Epidermal melanocyte (primary cell): ENCODE results near the gene OSTN.
"Not testable (repeated sequence)": the region's sequence is repeated elsewhere in the genome, so short reads cannot be mapped to it uniquely, and the experiment has no call there.

Source experiments
- DNase-seq: peaks from one replicate; pipeline ENCODE4 v3.0.0; 2011; ENCODE audit warnings: low spot score; ENCODE audit not compliant: insufficient read length

The OSTN gene

DNA sequence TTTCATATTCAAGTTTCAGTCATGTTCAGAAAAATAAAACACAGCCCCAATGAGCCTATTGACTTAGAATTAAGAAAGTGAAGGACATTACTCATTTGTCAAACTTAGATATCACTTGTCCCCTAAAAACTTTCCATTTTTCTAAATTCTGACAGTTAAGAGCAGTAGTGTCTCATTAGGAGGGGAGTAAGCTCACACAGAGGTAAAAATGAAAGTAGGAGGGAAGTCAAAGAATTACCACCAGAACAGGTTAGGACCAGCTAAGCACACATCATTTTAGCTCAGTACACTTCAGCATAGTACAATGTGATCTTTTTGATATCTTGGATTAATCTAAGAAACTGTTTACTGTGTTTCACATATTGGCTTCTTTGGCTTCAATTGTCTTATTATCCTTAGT, 64.3 kb downstream of the OSTN start:
- DNase-seq: no peak

DNA sequence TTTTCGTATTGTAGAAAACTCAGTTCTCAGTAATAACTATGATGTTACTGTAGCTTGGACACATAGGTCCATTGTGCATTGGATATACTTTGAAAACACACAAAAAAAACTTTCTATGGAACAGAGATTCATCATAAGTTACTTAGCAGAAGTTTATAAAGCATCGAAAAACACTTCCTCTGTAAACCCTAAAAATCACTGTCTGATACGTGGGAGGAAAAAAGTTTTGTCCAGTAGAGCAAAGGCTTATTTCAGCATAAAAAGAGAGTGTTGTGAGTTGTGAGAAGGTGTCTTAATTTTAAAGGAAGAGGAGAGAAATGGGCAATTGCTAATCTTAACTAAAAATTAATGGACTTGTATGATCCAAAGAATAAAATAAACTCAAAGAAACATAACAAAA, 64.8 kb downstream of the OSTN start:
- no peak for DNase-seq

DNA sequence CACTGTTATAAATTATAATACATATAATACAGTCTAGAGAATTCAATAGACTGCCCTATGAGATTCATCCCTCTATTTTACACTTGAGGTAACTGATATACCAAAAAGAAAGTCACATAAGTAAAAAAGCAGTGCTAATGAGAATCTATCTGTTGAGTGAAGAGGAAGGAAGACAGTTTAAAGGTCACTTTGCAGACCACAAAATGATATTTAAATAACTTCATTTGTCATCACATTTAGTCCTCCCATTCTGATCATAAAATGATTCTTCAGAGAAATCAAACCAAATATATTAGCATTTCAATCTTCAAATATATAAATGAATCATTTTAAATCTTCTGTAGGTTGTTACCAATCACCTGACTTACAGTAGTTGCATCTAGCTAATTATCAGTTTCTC, 69.7 kb downstream of the OSTN start:
- DNase-seq: no peak

DNA sequence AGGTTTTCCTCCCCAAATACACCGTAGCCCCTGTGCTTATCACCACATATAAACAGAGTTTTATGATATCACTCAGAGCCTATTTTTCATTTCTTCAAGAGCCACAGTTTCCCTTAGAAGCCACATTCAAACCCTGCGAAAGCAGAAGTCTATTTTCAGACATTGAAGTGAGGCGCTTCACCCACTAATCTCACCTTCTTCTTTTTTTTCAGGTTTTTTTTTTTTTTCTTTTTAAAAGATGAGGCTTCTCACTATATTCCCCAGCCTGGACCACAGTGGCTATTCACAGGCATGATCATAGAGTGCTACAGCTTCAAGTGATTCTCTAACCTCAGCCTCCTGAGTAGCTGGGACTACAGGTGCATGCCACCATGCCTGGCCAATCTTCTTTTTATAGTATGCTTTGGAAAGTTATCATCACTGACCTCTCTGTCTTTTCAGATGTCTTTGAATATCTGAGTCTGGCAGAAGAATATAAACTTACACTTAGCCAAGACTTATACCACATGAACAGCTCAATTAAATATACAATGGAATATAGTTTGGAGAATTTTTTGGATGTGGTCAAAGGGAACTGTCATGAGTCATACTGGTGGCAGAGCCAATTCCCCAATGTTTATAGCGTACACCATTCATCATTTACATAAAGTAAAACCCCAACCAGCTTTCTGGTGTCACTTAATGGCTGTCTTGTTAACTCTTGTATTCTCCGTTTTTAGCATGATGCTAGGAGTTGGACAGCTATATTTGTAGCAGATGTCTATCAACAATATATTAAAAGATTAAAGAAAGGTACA, 70.4 kb downstream of the OSTN start:
- DNase-seq: no peak

DNA sequence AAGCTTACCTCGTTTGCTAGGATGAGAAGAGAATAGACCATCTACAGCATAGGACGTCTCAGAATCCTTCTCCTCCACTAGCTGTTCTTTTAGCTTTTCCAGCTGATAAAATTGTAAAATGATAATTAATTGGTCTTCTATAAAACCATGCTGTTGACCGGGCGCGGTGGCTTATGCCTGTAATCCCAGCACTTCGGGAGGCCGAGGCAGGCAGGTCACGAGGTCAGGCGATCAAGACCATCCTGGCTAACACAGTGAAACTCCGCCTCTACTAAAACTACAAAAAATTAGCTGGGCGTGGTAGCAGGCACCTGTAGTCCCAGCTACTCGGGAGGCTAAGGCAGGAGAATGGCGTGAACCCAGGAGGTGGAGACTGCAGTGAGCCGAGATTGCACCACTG, 76.2 kb downstream of the OSTN start:
- DNase-seq: not testable (repeated sequence)

DNA sequence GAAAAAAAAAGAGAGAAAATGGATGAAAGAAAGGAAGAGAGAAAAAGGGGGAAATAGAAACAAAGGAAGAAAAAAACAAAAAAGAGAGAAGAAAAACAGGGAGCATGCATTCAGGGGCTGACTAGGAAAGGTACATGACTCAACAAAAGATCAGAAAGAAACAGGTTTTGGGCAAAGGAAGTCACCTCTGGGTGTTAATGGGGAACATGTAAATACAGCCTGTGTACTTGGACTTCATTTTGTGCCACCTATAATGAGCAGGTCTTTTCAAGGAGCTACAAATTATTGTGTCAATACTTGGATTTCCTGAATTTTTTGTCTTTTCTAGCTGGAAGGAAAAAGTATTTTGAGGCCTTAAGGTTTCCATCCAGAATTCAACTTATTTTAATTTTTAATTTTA, 76.7 kb downstream of the OSTN start:
- no peak for DNase-seq

DNA sequence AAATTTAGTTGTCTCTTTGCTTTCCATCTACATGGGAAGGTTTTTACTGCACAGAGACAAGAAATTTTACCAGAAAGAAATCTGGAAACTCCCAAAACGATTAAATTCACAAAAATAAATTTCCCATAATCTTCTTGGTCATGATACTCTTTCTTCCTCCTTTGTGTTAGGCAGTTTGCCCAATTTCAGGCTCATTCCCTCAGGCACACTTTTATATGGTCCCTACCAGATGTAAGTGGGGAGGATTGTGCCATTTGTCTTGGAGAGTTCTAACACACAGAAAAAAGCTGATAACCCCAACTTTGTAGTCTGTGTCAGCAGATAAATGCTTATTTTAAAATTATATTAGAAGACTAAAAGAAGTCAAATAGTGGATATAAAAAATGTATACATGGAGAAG, 81.1 kb downstream of the OSTN start:
- no peak for DNase-seq

DNA sequence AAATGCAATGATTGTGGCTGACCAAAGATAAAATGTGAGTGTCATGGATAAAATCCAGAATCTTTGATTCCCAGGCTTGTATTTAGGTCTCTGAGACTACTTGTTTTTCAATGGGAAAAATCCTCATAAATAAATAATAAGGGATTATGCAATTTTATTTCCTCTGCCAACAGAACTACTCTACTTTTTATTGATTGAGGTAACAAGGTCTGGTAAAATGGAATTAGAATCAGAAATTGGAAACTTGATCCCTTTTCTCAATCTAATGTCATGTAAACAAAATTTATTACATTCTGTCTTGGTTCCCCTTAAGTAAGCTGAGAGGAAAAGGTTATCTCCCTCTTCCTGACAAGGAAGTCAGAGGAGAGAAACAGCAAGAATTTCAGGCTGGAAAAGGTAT, 81.8 kb downstream of the OSTN start:
- no peak for DNase-seq

DNA sequence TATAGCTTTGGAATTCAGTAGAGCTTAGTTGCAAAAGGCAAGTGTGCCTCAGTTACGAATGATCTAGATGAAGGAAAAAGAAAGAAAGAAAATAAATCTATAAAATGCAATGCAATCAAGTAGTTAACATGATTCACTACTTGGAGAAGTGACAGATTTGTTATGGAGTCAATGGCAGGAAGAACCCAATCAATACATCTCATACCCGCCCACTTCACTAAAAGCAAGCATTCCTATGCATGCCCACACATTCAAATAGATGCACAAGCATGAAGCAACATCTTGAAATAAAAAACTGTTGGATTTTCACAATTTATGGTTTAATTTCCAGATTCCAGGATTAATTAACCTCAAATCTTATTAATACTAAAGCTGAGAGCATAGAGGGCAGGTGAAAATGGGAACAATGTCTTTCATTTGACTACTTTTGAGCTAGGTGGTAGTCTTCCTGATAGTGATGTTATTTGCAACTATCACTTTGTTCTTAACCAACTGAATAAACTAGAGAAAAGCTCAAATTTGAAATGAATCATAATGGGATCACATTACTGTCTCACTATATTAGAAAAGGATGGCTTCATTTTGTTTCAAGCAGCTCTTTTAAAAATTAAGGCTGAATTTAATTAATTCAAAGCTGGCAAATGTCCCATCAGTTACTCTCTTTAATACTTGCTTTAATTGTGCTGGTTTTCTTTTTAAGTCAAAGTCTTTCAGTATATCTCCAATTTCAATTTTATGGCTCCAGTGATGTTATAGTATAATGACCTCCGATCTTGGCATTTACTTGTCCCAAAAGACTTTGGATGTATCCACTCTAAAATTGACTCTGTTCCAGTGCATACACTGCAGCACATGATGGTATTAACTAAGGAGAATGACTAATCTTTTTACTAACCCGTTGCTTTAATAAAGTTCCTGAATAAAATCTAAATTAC, 83.5 kb downstream of the OSTN start:
- DNase-seq: no peak

DNA sequence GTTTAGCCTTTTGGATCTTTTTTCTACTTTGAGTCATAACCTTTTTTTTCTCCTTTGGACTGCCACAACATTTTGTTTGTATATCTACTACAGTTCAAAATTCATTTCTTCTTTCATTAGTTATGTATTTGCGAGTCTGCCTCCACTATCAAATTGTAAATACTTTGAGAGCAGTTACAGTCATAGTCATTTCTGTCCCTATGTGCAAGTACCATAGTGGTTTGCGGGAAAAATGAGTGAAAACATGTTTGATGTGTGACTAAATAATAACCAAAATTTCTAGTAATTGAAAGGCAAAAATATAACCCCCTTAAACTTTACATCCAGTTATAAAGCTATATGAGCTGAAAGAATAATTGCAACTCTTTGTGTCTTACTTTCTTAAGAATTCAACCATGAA, 84.4 kb downstream of the OSTN start:
- DNase-seq: no peak

DNA sequence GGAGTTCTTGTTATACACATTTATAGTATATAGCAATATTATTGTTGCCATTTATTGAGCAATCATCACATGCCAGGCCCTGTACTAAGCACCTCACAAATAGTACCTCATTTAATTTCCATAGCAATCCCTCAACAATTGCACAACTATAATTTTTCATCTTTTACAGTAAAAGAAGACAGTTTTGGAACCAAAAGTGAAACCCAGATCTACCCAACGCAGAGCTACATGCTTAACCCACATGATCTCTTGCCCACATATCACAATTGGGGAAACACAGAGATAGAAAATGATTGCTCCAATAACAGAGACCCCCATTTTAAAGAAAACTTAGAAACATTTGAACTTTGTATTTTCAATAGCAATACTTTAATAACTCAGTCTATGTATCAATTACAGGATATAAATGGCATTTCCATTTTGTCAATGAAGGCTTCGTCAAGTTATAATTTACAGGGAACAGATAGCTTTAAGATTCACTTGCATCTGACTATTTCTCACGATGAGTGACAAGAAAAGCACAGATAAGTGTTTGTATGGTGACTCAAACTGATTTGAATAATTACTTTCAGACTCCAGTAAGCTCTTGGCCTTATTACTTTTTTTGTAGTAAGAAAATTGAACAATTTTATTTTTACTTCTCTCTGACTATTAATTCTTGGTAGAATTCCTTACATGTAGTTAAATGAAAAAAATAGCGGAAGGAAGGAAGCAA, 91.4 kb downstream of the OSTN start:
- DNase-seq: no peak

DNA sequence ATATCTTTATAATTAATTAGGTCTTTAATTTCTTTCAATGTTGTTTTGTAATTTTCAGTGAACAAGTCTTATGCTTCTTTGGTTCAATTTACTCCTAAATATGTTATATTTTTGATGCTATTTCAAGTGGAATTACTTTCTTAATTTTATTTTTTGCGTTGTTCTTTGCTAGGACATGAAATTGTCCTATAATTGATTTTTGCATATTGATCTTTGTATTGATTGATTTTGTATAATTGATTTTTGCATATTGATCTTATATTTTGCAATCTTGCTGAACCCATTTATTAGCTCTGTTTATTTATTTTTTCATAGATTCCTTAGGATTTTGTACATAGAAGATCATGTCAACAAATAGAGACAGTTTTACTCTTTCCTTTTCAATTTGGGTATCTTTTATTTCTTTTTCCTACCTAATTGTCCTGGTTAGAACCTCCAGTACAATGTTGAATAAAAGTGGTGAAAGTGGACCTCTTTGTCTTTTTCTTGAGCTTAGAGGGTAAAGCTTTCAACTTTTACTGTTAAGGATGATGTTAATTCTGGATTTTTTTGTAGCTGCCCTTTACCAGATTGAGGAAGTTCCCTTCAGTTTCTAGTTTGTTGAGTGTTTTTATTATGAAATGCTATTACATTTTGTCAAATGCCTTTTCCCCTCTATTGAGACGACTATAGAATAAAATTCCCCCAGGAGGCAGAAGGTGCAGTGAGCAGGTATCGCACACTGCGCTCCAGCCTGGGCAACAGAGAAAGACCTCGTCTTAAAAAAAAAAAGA, 93.4 kb downstream of the OSTN start:
- no peak for DNase-seq

DNA sequence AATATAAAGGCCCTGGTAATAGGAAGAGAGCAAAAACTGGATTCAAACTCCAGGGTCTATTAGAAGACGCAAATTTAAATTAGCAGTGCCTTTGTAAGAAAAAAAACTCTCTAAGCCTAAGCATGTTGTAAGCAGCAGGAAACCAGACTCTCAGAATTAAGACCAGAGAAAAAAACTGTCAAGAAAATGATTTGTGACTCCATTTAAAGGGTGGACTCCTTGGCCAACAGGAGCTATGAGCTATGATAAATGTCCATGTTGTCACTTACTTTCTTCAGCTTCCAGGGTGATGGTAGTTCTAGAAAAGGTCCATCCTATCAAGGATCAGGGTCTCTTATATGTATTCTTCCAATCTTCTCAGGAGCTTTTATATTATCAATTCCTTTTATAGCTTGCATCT, 95.2 kb downstream of the OSTN start:
- DNase-seq: no peak

DNA sequence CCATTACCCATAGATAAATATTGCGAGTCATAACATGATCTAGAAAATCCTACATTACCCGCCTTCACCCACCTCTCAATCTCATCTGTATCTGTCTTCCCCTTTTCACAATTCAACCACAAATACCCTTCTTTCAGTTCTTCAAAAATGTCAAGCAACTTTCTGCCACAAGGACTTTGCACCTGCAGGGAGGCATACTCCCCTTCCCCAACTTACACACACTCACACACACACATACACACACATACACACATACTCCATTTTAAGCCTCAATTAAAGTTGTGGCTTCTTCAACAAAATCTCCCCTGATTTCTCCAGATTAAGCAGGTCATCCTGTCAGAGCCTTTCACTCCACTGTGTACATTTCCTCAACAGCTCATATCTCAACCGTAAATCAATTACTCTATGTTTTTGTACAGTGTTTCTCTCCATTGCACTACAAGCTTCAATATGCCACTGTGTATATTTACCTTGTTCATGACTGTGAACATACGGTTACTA, 97.0 kb downstream of the OSTN start:
- DNase-seq: no peak

DNA sequence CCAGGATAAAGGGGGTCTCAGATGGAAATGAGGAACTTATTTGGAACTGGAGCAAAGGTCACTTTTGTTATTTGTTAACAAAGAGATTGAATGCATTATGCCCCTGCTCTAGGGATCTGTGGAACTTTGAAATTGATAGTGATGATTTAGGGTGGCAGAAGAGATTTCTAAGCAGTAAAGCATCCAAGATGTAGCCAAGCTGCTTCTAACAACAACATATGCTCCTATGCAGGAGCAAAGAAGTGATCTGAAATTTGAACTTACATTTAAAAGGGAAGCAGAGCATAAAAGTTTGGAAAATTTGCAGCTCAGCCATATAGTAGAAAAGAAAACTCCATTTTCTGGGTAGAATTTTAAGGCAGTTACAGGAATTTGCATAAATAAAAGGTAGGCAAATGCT, 99.8 kb downstream of the OSTN start:
- no peak for DNase-seq

DNA sequence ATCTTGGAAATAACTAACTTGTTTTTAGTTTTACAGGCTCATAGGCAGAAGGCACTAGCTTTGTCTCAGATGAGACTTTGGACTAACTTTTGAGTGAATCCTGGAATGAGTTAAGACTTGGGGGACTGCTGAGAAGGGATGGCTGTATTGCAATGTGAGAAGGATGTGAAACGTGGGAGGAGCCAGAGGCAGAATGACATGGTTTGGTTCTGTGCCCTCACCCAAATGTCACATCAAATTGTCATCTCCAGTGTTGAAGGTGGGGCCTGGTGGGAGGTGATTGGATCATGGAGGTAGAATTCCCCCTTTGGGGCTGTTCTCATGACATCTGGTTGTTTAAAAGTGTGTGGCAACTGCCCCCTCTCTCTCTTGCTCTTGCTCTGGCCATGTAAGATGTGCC, 101.4 kb downstream of the OSTN start:
- no peak for DNase-seq

DNA sequence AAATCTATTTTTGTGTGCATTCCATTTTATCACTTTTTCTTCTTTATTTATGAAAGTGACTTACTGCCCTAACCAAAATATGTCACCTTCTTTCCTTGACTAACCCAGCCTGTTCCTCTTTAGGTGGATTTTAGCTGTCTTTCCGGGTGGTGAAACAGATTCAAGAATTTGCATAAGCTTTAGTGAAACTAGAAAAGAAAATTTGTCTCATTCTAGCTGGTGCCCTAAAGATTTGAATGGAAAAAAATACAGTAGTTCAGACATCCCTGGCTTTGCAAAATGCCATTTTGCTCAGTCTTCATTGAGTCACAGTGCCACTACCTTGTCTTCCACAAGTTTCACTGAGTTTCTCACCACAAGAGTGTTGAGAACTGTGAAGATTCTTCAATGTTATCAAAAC, 102.0 kb downstream of the OSTN start:
- no peak for DNase-seq

DNA sequence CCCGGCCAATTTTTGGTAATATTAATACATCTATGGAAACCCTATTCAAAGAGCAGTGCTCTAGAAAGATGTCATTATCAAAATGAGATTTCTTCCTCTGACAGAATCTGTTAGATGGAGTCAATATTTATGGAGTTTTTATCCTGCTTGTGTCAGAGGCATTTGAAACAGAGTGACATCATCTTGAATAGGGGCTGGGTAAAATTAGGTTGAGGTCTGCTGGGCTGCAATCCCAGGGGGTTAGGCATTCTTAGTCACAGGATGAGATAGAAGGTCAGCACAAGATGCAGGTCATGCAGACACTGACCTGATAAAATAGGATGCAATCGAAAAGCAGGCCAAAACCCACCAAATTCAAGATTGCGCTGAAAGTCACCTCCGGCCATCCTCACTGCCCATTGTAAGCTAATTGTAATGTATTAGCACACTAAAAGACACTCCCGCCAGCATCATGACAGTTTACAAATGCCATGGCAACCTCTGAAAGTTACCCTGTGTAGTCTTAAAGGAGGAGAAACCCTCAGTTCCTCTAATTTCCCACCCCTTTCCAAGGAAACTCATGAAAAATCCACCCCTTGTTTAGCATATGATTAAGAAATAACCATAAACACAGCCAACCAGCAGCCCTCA, 102.9 kb downstream of the OSTN start:
- DNase-seq: no peak

DNA sequence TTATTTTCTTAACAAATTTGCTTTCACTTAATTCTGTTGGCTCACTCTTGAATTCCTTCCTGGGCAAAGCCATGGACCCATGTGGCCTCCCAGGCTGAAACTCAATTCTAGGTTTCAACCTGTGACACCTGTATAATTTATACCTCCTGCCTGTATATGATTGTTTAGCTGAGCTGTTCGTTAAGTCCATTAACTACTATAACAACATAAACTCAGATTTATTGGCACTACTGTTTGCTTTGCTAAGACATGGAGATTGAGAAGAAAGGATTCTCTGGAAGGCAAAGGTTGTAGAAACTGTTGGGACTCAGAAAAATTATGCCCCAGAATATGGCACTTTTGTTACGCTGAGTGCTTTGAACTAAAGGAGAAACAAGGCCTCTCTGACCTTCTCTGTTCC, 103.4 kb downstream of the OSTN start:
- DNase-seq: no peak

DNA sequence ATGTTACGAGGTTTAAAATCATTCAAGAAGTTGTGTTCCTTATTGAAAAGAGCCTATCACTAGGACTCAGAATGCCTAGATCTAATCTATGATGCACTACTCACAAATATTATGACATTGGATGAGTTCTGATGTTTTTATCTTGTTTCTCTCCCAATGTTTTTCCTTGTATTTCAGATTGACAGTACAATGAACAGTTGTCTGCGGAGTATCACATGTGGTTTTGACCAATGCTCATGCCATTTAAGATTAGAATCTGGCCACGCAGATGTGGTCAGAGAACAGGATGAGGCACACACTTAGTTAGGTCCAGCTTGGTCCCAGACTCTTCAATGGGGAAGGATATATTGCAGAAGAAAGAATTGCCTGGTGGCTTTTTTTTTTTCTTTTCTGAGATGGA, 104.6 kb downstream of the OSTN start:
- no peak for DNase-seq

DNA sequence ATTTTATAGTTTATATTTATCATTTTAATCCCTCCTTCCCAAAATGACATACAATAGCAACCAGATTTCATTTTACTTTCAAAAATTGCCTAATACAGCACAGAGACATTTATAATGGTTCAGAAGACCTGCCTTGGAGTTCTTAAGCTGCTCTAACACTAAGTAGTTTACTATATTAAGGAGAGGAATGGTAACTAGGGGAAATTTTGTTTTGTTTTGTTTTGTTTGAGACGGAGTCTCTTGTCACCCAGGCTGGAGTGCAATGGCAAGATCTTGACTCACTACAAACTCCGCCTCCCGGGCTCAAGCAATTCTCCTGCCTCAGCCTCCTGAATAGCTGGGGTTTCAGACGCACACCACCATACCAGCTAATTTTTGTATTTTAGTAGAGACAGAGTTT, 107.4 kb downstream of the OSTN start:
- no peak for DNase-seq
